Measurements from ENCODE around the gene MIF4GD.
"Not testable (repeated sequence)": the region's sequence is repeated elsewhere in the genome, so short reads cannot be mapped to it uniquely, and the experiment has no call there.

MIF4GD gene

DNA sequence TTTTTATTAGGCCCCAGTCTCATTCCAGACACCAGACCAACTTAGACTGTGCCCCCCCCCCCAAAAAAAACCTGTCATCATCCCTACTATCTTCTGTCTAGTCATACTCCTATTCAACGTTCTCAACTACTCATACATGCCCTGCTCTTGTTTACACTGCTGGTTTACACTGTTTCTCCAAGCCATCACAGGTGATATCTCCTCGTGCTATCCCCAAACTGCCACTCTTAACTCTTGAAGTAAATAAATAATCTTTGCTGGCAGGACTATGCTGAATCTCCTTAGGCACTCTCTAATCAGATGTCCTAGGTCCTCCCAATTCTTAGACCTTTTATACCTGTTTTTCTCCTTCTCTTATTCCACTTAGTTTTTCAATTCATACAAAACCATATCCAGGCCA is 13.8 kb downstream of the MIF4GD start:
- not testable (repeated sequence) for DNase-seq

DNA sequence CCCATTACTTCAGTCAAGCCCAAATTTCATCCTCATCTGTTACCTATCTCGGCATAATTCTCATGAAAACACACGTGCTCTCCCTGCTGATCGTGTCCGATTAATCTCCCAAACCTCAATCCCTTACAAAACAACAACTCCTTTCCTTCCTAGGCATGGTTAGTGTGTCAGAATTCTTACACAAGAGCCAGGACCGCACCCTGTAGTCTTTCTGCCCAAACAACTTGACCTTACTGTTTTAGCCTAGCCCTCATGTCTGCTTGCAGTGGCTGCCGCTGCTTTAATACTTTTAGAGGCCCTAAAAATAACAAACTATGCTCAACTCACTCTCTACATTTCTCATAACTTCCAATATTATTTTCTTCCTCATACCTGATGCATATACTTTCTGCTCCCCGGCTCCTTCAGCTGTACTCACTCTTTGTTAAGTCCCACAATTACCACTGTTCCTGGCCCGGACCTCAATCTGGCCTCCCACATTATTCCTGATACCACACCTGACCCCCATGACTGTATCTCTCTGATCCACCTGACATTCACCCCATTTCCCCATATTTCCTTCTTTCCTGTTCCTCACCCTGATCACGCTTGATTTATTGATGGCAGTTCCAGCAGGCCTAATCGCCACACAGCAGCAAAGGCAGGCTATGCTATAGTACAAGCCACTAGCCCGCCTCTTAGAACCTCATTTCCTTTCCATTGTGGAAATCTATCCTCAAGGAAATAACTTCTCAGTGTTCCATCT is 14.9 kb downstream of the MIF4GD start:
- not testable (repeated sequence) for DNase-seq

DNA sequence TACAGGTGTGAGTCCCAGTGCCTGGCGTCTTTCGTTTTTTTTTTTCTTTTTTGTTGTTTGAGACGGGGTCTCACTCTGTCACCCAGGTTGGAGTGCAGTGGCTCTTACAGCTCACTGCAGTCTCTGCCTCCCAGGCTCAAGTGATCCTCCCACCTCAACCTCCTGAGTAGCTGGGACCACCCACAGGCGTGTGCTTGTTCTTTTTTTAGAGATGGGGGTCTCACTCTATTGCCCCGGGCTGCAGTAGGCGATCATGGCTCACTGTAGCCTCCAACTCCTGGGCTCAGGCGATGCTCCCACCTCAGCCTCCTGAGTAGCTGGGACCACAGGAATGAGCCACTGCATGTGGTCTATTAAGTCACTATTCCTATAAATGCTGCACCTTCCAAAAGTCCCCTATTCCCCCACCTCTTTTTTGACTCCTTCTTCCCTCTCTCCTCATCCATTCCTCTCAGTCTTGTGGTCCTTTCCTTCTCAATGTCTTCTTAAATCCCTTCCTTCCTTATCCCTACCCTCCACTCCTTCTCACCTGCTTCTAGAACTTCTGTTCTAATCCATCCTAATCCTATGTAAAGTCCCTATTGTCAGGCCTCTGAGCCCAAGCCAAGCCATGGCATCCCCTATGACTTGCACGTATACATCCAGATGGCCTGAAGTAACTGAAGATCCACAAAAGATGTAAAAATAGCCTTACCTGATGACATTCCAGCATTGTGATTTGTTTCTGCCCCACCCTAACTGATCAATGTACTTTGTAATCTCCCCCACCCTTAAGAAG is 18.8 kb downstream of the MIF4GD start:
- no peak for DNase-seq

DNA sequence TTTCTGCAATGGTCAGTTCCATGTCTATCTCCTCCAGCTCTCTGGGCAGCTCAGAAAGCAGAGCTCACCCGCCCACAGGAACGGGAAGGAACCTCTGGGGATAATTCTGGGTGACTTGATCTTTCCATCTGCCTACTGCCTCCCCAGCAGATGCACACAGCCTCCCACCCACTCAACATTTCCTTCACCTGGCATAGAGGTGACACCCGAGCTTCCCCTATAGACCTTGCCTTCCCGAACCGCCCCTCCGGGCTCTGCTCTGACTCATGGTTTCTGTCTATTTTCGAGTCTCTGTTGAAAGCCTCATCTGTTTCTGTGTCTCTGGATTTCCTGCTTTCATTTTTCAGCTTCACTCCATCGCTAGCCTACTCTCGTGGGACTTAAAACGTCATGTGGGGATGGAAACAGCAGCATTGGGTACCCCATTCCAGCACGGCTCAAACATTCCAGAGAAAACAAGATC is 21.0 kb downstream of the MIF4GD start:
- DNase-seq = no peak

DNA sequence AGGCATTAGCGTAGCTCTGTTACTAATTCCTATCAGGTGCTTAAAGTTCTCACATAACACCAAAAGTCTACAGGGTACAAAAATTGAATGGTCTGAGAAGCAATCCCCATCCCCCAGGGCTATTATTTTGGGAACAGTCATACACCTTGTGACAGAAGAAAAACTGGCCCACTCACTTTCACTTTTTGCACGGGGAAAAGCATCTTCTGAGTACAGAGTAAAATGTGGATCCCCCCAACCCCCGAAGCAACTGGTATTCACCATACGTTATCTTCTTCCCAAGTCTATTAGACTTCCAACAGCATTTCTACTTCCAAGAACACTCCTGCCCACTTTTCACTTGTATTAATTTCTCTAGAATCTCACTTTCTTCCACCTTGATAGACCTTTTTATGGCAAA is 21.5 kb downstream of the MIF4GD start:
- no peak for DNase-seq

DNA sequence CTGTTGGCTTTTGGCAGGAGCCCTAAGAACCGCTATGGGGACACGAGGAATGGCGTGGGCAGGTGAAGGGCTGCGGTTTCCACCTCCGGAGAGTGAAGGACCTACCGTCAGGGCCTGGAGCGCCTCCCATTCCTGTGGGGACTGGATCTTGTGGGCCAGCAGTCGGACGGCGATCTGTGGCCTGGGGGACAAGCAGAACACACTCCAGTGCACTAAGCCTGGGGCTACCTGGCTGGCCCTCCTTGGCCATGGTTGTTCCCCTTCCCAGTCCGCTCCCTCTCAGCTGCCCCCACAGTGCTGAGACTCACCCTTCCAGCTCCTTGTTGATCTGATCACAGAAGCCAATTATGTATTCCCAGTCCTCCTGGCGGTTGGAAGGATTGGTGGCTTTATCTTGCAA is 24.6 kb downstream of the MIF4GD start:
- DNase-seq = no peak

DNA sequence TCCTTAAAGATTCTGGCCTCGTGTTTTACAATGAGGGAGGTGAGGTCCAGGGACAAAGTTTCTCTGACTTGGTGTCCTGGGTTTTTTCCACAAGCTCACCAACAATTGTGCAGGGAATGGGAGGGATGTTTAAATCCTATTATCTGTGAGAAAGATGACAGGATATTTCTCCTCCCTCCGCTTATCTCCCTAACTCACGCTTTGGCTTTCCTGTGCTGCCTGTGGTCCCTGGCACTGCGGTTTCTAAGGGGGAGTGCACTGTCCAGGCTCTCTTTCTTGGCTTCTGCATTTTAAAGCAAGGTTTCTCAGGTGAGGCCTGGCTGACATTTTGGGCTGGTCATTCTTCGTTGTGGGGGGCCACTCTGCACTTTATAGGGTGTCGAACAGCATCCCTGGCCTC is 26.0 kb downstream of the MIF4GD start:
- DNase-seq = no peak

DNA sequence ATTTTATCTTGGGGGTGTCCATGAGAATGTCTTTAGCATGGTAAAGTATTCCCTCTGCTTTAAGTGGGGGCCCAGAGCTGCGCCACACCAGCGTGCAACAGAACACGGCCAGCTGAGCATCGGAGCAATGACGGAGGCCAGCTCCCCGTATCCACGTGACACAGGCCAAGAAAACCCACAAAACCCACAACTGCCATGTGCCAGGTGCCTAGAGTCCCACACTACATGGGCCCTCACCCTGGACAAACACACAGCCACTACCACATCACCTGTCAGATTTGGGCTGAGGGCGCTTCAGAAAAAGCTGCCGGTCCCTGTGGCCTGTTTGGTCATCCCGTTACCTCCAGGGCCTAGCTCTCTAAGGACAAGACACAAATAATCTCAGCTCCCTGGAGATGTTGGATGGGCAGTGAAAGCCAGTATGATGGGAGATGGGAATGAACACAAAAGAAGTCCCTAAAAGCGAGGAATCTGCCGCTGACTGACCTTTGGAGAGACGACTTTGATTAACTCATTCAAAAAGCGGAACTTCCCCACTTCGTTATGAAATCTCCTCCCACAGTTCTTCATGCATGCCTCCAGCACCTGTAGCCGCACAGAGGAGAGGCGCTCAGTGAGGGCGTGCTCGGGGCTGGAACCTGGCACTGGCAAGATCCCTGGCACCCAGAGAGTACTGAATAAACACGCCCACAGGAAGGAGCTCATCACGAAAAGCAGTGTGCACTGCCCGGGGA is 26.7 kb downstream of the MIF4GD start:
- DNase-seq = no peak

DNA sequence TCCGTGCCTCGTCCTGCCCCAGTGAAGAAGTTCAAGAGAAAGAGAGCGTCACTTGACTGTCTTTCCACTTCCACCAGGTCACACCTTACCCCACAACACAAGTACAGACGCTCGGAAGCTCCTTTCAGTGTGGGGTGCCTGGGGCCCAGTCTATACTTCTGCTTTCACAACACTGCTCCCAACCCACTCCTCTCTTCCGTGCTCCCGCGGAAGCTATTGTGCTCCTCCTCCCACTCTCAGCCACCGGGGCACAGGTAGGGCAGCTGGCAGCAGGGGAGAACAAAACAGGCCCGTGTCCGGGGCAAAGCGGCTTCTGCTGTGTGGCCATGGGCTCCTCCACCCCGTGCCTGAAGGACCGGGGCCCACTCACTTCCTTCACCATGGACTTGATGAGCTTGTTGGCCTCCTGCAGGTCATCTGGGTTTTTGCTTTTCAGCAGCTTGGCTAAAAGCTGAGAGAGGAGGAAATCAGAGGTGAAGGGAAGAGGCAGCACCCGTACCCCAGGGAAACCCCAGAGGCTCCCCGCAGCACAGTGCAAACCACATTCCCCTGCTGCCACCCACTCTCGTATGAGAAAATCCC is 28.5 kb downstream of the MIF4GD start:
- no peak for DNase-seq

DNA sequence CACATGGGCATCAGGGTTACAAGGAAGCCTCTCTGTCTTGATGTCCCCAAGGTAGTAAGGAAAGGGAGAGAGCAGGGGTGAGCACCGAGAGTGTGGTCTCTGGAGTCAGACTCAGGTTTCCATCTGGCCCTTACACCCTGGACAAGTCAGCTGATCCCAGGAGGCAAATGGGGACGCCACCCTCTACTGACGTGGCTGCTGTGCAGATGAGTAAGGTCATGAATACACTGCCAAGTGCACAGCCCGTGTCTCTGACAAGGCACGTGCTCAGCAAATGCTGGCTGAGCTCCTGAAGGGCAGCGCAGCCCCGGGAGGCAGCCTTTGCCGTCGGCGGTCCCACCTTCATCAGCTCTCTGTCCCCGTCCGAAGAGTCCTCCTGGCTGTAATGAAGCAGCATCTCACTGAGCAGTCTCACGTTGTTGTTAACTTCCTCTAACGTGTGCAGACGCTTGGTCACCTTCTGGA is 29.0 kb downstream of the MIF4GD start:
- peak; percentile 13 for DNase-seq

DNA sequence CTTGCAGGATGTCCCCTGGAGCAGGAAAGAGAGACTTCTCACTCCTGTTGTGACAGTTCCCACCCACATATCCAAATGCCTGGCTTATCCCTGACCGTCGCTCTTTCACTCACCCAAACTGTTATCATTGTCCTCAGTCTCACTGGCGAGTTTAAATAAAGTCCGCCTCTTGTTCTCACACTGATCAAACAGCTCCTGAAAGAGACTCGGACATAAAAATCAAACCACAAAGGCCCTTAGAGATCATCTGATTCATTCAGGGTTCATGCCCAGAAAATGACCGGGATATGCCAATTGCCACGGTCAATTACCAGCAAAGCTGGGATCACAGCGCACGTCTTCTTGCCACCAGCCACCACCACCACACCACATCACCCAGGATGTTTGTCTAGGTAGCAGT is 29.5 kb downstream of the MIF4GD start:
- DNase-seq = no peak

DNA sequence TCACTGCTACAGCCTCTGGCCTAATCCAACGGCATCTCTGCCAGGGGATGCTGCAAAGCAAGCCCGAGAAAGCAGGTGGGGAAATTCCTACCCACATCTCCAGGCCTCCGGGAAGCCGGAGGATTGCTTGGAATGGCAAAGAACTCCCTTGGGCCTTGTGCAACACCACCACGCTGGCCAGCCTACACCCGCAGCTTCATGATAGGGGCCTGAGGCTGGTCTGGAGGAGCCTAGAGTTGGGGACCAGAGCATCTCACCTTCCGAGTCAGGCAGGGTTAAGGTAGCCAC is 29.9 kb downstream of the MIF4GD start:
- DNase-seq = no peak

DNA sequence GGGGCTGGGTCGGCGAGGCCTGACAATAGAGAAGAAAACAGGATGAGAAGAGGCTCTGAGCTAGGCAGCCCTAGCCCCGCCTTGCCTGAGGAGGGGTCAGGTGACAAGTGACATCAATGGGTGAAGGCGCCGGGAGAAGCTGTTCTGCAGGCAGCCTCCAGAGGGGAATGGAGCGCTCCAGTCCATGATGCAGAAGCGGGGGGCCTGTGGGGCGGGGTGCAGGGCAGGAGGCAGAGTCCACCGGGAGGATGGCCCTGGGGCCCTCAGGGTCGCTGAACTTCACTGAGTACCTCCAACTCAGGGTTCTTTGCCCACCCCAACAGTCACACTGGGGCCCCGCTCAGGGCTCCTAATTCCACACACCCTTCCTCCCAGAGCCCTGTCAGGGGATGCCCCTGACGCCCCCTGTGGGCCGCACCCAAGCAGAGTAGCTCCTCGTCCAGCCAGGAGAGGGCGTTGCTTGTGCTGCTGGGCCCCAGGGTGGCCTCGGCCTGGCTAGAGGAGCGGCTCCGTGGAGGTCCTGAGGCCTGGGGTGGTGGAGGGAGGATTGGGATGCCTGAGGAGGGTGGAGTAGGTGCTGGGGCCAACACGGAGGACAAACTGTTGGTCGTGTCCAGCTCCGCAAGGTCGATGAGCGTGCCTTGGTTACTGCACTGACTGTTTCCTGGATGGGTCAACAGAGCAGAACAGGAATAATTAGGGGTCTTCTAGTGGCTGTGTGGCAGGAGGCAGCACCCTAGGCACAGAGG is 30.5 kb downstream of the MIF4GD start:
- DNase-seq = peak; percentile 25

DNA sequence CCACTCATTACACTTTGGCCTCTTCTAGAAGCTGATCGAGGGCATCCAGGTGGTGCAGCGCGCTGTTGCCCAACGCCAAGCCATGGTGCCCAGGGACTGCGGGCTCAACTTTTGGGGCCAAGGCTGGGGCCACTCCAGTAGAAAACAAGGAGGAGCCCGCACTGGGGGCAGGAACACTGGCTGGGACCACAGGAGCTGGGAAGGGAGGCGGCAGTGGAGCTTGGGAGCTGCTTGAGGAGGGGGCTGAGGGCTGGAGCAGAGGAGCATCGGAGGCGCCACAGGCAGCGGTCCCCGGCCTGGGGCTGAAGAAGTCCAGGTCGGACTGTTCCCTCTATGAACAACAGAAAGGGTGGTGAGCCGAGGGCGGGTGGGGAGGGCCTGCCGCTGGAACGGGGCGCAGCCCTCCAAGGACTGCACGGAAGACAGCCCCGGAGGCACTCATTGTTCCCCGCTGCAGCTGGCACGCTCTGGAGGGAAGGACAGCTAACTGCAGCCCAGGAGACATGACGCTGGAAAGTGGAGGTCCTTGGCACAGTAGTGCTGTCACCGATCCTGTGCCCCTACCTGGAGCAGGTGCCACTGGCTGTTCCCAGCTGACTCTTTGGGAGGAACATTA is 31.1 kb downstream of the MIF4GD start:
- no peak for DNase-seq

DNA sequence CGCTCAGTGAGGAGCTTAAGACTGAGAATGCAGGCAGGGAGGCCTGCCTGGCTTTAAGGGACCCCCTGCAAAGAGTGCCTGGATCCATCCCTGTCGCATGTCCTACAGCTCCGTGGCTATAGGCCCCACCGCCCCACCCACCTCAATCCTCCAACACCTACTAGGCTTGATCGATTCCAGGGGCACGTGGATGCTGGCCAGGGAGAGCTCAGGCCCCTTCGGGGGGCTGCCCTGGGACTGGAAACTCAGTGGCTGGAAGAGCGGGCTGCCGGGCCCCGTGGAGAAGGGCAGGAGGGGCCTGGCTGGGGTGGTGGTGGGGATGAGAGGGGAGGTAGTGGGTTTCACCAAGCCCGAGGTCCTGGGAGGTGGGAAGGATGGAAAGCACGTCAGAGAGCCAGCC is 31.8 kb downstream of the MIF4GD start:
- DNase-seq = no peak

DNA sequence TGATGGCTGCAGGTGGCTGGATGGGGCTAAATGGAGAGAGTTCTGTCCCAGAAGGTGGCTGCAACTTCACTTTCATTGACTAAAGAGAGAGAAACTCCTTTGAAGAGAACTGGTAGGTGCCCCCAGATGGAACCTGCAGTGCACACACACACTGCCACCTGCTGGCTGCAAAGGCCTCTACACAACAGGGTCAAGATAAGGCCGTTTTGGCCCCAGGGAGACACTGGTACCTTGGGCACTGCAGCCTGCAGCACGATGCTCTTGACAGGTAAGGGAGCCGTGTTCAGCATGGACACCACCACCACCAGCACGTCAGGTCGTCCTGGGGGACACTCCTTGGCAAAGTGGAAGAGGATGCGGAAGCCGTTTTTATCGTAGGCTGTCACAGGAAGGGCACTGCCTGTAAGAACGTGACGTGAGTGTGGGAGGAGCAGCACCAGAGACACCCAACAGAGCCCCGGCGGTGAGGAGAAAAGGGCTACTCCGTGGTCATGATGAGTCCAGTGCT is 32.3 kb downstream of the MIF4GD start:
- DNase-seq = no peak

DNA sequence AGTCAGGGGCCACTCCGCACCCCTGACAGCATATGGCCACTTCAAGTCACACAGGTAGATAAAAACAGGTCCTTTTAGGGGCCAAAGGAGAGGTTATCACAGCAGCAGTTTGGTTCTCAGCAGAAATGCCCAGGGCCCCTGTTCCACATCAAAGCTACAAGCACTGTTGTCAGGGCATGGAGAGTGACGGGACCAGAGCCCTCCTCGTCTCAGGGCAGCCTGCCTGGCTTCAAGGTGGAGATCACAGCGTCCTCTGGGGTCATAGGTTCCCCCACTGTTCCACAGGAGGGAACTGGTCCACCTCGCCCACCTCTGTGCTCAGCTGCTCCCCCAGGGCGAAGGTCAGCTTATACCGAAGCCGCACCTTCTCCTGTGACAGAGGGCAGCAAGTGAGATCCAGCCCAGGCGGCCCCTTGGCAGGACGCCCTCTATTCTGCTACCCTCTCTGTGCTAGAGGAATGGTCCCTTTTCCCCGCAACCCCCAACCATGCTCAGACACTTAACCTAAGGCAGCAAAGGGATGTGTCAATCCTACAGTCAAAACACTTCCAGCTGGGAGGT is 32.9 kb downstream of the MIF4GD start:
- DNase-seq = no peak

DNA sequence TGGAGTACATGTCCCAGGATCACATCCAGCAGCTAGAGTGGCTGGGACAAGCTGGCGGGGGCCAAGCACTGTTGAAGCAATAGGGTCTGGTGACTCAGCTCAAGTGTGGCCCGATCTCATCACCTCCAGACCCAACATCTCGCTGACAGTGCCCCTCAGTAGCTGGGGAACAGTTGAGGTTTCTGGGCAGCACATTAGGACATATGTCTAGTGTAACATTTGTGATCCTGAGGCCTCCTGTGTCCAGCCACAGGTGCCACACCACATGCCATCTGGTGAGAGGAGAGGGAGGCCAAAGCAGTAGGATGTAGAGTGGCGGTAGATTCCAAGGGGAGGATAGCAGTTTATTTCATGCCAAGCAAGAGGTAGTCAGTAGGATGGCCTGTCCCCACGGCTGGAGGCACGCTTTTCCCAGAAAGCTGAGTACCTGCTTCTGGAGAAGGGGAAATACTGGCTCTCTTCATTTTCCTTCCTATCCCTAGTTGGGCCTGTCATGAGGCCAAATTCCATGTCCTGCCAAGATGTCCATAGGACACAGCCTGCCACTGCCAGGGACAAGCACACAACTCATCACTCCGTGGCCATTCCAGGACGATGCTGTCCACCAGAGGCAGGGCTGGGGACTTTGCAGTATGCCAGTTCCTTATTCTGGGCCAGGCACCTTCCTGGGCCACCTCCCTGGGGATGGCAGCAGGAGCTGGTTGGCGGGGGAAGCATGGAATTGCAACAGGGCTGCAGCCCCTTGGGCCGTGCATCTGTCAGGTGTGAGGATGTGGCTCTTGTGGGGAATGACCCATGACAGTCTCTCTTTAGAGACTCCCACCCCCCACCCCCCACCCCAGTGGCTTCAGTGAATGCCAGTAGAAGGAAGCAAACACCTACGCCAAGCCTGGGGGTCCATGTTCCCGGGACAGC is 33.7 kb downstream of the MIF4GD start:
- DNase-seq = no peak

DNA sequence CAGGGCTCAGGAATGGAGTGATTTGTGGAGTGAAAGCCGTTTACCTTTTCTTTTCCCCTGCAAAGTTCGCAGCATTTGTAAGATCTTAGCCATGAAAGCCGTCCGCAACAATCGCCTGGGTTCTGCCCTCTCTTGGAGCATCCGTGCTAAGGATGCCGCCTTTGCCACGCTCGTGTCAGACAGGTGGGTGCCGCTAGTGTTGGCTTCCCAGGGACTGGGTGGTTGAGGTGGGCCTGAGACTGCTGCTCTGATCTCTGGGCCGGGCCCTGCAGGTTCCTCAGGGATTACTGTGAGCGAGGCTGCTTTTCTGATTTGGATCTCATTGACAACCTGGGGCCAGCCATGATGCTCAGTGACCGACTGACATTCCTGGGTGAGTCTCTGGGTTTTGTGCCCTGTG is 38.2 kb downstream of the MIF4GD start:
- no peak for DNase-seq

DNA sequence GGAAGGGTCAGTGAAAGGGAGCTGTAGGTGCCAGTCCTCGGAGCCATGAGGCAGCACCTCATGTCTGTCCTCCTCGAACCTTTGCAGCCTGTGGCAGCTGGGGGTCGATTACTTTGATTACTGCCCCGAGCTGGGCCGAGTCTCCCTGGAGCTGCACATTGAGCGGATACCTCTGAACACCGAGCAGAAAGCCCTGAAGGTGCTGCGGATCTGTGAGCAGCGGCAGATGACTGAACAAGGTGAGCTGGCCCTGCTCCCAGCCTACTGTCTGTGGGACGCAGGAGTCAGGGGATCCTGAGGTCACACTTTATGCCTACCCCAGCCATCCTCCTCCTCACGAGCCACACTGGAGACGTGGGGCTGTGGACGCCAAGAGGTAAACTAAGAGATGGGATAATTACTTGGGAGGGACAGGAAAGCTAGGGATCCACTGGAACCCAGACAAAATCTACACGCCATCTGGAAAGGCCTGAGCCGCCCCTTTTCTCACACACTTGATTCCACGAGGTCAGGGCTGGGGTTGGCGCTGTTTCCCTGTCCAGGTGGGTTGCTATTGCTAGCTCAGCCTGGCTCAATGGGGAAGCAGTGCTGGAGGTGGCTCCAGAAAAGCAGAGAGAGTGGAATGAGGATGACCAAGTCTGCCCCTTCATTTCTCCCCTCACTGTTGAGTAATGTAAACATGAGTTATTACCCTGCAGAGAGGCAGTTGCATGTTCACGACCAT is 39.1 kb downstream of the MIF4GD start:
- no peak for DNase-seq

All from T1000 (cell line).